ENCODE measurements around the gene THAP11. TPM values are rescaled to one million over a fixed set of nuclear protein-coding genes. Genes with fewer than 3 reads are reported as not detected.
A peak's percentile ranks its signal among the peaks of the same experiment; 100 is the strongest.

Gene THAP11
- total RNA-seq, 3 donors from 2014 or later (not counting 1 experiment from before 2014, with no cell fraction given): 25.5 to 35.8 (median 30.3) TPM

DNA sequence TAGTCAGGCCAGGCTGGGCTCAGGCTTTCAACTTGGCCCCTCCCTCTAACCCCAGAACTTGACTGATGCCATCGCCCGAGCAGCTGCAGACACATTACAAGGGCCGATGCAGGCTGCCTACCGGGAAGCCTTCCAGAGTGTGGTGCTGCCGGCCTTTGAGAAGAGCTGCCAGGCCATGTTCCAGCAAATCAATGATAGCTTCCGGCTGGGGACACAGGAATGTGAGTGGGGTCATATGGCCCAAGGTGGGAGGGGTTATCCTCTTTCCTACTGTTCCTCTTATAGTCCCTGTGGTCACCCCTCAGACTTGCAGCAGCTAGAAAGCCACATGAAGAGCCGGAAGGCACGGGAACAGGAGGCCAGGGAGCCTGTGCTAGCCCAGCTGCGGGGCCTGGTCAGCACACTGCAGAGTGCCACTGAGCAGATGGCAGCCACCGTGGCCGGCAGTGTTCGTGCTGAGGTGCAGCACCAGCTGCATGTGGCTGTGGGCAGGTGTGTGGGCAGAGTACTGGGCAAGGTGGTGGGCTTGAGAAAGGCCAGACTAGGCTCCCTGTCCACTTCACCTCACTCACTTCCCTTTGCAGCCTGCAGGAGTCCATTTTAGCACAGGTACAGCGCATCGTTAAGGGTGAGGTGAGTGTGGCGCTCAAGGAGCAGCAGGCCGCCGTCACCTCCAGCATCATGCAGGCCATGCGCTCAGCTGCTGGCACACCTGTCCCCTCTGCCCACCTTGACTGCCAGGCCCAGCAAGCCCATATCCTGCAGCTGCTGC lies 40.4 kb downstream of the THAP11 start:
- no peak for ATAC-seq
- H3K36me3 ChIP-seq (ENCODE audit: control insufficient read depth, insufficient read depth, low read length): peaks cover 73% of the 10 kb centered on the region
- no peaks in the 10 kb centered on the region for H3K9me3 Mint-ChIP-seq
- TF ChIP-seq CTCF (IDR thresholded peaks at IDR 0.05): no peak
- H3K4me1 Mint-ChIP-seq: peaks cover 0 to 4% of the 10 kb centered on the region in 2 donors
- intact Hi-C loops (cut with micrococcal nuclease): loop anchor here (1.0 kb wide), 2 partner anchors 158 to 347 kb away; no protein-coding TSS in a partner anchor
- H3K4me3 ChIP-seq (ENCODE audit: low read length): no peak overlapping the region
- no peaks in the 10 kb centered on the region for H3K27me3 Mint-ChIP-seq (ENCODE audit: low read depth in 2 of 2)
- H3K9me3 ChIP-seq (ENCODE audit: control insufficient read depth, insufficient read depth, low read length): no peaks in the 10 kb centered on the region
- WGBS (ENCODE audit: insufficient coverage): 93% methylated on average over 17 of the region's 18 CpGs
- H3K27ac ChIP-seq (ENCODE audit: low read length): no peak overlapping the region
- no peak for DNase-seq
- H3K27ac Mint-ChIP-seq: no peak overlapping the region
- H3K4me1 ChIP-seq (ENCODE audit: control insufficient read depth, insufficient read depth, low read length): no peaks in the 10 kb centered on the region
- no peak overlapping the region for H3K4me3 Mint-ChIP-seq
- no peaks in the 10 kb centered on the region for H3K36me3 Mint-ChIP-seq
- no peaks in the 10 kb centered on the region for H3K27me3 ChIP-seq (ENCODE audit: control insufficient read depth, insufficient read depth, low read length)

GRCh38 chr16:67883146-67883871 lies 41.2 kb downstream of the THAP11 start:
- Histone ChIP-seq H3K27ac (ENCODE audit: low read length) (no peak overlapping the region), H3K9me3 (ENCODE audit: control insufficient read depth, insufficient read depth, low read length) (no peaks in the 10 kb centered on the region), H3K27me3 (ENCODE audit: control insufficient read depth, insufficient read depth, low read length) (no peaks in the 10 kb centered on the region), H3K4me1 (ENCODE audit: control insufficient read depth, insufficient read depth, low read length) (no peaks in the 10 kb centered on the region), H3K4me3 (ENCODE audit: low read length) (no peak overlapping the region), H3K36me3 (ENCODE audit: control insufficient read depth, insufficient read depth, low read length) (peaks cover 66% of the 10 kb centered on the region)
- WGBS (ENCODE audit: insufficient coverage): 95% methylated on average over 5 of the region's 6 CpGs
- peaks cover 0 to 4% of the 10 kb centered on the region in 2 donors for H3K4me1 Mint-ChIP-seq
- DNase-seq (no peak), ATAC-seq (peak in 2 of 3 donors; percentile 13 to 16)
- intact Hi-C loops (cut with micrococcal nuclease): loop anchor here (1.0 kb wide), 2 partner anchors 157 to 346 kb away; no protein-coding TSS in a partner anchor
- TF ChIP-seq CTCF (IDR thresholded peaks at IDR 0.05): no peak
- peak overlapping the region in 1 of 2 donors; percentile 58 for H3K27ac Mint-ChIP-seq
- H3K36me3 Mint-ChIP-seq: no peaks in the 10 kb centered on the region
- H3K27me3 Mint-ChIP-seq (ENCODE audit: low read depth in 2 of 2): no peaks in the 10 kb centered on the region
- H3K9me3 Mint-ChIP-seq: no peaks in the 10 kb centered on the region
- H3K4me3 Mint-ChIP-seq: no peak overlapping the region

DNA sequence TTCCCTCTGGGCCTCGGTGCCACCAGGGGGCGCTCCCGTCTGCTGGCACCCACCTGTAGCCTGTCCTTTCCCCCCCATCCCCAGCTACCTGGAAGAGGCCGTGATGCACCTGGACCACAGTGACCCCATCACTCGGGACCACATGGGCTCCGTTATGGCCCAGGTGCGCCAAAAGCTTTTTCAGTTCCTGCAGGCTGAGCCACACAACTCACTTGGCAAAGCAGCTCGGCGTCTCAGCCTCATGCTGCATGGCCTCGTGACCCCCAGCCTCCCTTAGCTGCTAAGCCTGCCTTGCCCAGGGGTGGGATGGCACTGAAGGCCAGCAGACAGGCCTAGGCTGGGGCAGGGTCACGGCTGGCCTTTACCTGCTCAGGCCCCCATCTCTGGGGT lies 41.7 kb downstream of the THAP11 start:
- Histone ChIP-seq H3K27ac (ENCODE audit: low read length) (no peak overlapping the region), H3K4me3 (ENCODE audit: low read length) (no peak overlapping the region), H3K9me3 (ENCODE audit: control insufficient read depth, insufficient read depth, low read length) (no peaks in the 10 kb centered on the region), H3K4me1 (ENCODE audit: control insufficient read depth, insufficient read depth, low read length) (no peaks in the 10 kb centered on the region), H3K27me3 (ENCODE audit: control insufficient read depth, insufficient read depth, low read length) (no peaks in the 10 kb centered on the region), H3K36me3 (ENCODE audit: control insufficient read depth, insufficient read depth, low read length) (peaks cover 60% of the 10 kb centered on the region)
- H3K36me3 Mint-ChIP-seq: no peaks in the 10 kb centered on the region
- peaks cover 0 to 4% of the 10 kb centered on the region in 2 donors for H3K4me1 Mint-ChIP-seq
- 66% methylated on average over 11 of the region's 11 CpGs for WGBS (ENCODE audit: insufficient coverage)
- TF ChIP-seq CTCF (IDR thresholded peaks at IDR 0.05): peak; percentile 81
- no peaks in the 10 kb centered on the region for H3K27me3 Mint-ChIP-seq (ENCODE audit: low read depth in 2 of 2)
- ATAC-seq: peak; percentile 59 to 90 (median 87)
- intact Hi-C loops (cut with micrococcal nuclease): loop anchor here (1.0 kb wide), 2 partner anchors 156 to 345 kb away; no protein-coding TSS in a partner anchor
- no peak overlapping the region for H3K4me3 Mint-ChIP-seq
- no peaks in the 10 kb centered on the region for H3K9me3 Mint-ChIP-seq
- peak; percentile 72 to 85 for DNase-seq
- peak overlapping the region in 1 of 2 donors; percentile 58 for H3K27ac Mint-ChIP-seq

Data from natural killer cell (primary cell).